Prostate gland (tissue), 2 donors: ENCODE results near the gene CIDEB.

Experiments used
- CTCF ChIP-seq, 4 experiments: fragments of 200-600 bp in 2 of 4; fragments of 450-650 bp in 2 of 4; sonication (generic) in 2 of 4; IDR thresholded peaks; 1 replicate in 3 of 4; 2 replicates in 1 of 4; pipeline ENCODE4 v1.5.1; 2016 to 2019; ENCODE audit warnings: antibody characterized with exemption in 4 of 4, mild to moderate bottlenecking in 2 of 4, moderate library complexity in 2 of 4
- POLR2A ChIP-seq: fragments of 450-650 bp; IDR thresholded peaks from one replicate; pipeline ENCODE4 v1.6.1; 2016; ENCODE audit warnings: antibody characterized with exemption, mild to moderate bottlenecking
- POLR2AphosphoS5 ChIP-seq: sonication (generic); formaldehyde crosslinking; IDR thresholded peaks from one replicate; pipeline ENCODE4 v1.6.1; 2017; ENCODE audit warnings: antibody characterized with exemption

- TF ChIP-seq CTCF (IDR thresholded peaks at IDR 0.05) (no peak), POLR2A (no peak), POLR2AphosphoS5 (no peak)
Observed at GRCh38 chr14:24289649-24290280, 18.0 kb downstream of the CIDEB start.
